WTC11 (cell line): ENCODE results near the gene SLITRK3. TPM values are rescaled to one million over a fixed set of nuclear protein-coding genes. Genes with fewer than 3 reads are reported as not detected.

ENCODE experiments used
- ATAC-seq: fragments of 200-7000 bp; cut with Tn5 transposase; 2 replicates; pipeline ENCODE4 v1.10.0; 2021; ENCODE audit warnings: mild to moderate bottlenecking, moderate library complexity
- CTCF ChIA-PET: fragments of 300-600 bp; sonication (Branson Sonifier 250); formaldehyde crosslinking; loops from one replicate; lab custom pipeline; 2021; ENCODE audit warnings: antibody characterized with exemption; lab: Charles Lee
- POLR2A ChIA-PET: fragments of 350-600 bp; sonication (Branson Sonifier 250); formaldehyde crosslinking; loops from one replicate; lab custom pipeline; 2021; ENCODE audit warnings: antibody characterized with exemption; lab: Charles Lee
- DNase-seq: peaks from one replicate; pipeline ENCODE4 v3.0.0; 2021; ENCODE audit warnings: low spot score
- H3K27ac Mint-ChIP-seq: 2 replicates; pipeline ENCODE4 v1.8.0; 2021; ENCODE audit warnings: mixed read lengths
- H3K27me3 Mint-ChIP-seq: 2 replicates; pipeline ENCODE4 v1.8.0; 2021; ENCODE audit warnings: low read depth, mild to moderate bottlenecking, moderate library complexity, mixed read lengths
- H3K36me3 Mint-ChIP-seq: 2 replicates; pipeline ENCODE4 v1.8.0; 2021; ENCODE audit warnings: mixed read lengths
- H3K4me1 Mint-ChIP-seq: 2 replicates; pipeline ENCODE4 v1.8.0; 2022; ENCODE audit warnings: mixed read lengths
- H3K4me3 Mint-ChIP-seq: 2 replicates; pipeline ENCODE4 v1.8.0; 2021; ENCODE audit warnings: mild to moderate bottlenecking, moderate library complexity, mixed read lengths
- H3K9me3 Mint-ChIP-seq: 2 replicates; pipeline ENCODE4 v1.8.0; 2021; ENCODE audit warnings: mixed read lengths
- AFF4 ChIP-seq: sonication (generic); formaldehyde crosslinking; IDR thresholded peaks from 2 replicates; pipeline ENCODE4 v1.8.1; 2023; ENCODE audit warnings: mild to moderate bottlenecking, missing genetic modification reagents, borderline replicate concordance
- AR ChIP-seq: fragments of 250-450 bp; sonication (Bioruptor Pico); IDR thresholded peaks from 2 replicates; pipeline ENCODE4 v1.9.0; 2021; ENCODE audit warnings: mild to moderate bottlenecking
- ATF6 ChIP-seq: sonication (generic); formaldehyde crosslinking; IDR thresholded peaks from 2 replicates; pipeline ENCODE4 v1.8.1; 2023; ENCODE audit warnings: mild to moderate bottlenecking, missing genetic modification reagents
- CBFB ChIP-seq: sonication (generic); formaldehyde crosslinking; IDR thresholded peaks from 2 replicates; pipeline ENCODE4 v1.8.1; 2022; ENCODE audit warnings: mild to moderate bottlenecking, low read depth, missing genetic modification reagents
- CDX4 ChIP-seq: fragments of 250-450 bp; sonication (Bioruptor Pico); IDR thresholded peaks from 2 replicates; pipeline ENCODE4 v1.9.0; 2021; ENCODE audit warnings: moderate library complexity, mild to moderate bottlenecking, inconsistent platforms, borderline replicate concordance
- CREB1 ChIP-seq: sonication (generic); formaldehyde crosslinking; IDR thresholded peaks from 2 replicates; pipeline ENCODE4 v1.8.0; 2023; ENCODE audit warnings: mild to moderate bottlenecking, missing genetic modification reagents
- CREM ChIP-seq: sonication (generic); formaldehyde crosslinking; IDR thresholded peaks from 2 replicates; pipeline ENCODE4 v1.8.1; 2022; ENCODE audit warnings: mild to moderate bottlenecking, missing genetic modification reagents, moderate library complexity
- E2F4 ChIP-seq: sonication (generic); formaldehyde crosslinking; IDR thresholded peaks from 2 replicates; pipeline ENCODE4 v1.8.1; 2022; ENCODE audit warnings: low read depth, mild to moderate bottlenecking, moderate library complexity, missing genetic modification reagents, borderline replicate concordance
- GTF2I ChIP-seq: fragments of 250-450 bp; sonication (Bioruptor Pico); conservative IDR thresholded peaks from 2 replicates; pipeline ENCODE4 v1.4.0; 2021; ENCODE audit warnings: mild to moderate bottlenecking
- IRF1 ChIP-seq: sonication (generic); formaldehyde crosslinking; IDR thresholded peaks from 2 replicates; pipeline ENCODE4 v1.8.0; 2023; ENCODE audit warnings: missing genetic modification reagents
- KAT7 ChIP-seq: sonication (generic); formaldehyde crosslinking; IDR thresholded peaks from 2 replicates; pipeline ENCODE4 v1.8.1; 2023; ENCODE audit warnings: missing genetic modification reagents, mild to moderate bottlenecking, borderline replicate concordance
- NR1H2 ChIP-seq: sonication (generic); formaldehyde crosslinking; IDR thresholded peaks from 2 replicates; pipeline ENCODE4 v1.9.0; 2021; ENCODE audit warnings: mild to moderate bottlenecking, moderate library complexity, missing genetic modification reagents
- USF2 ChIP-seq: sonication (generic); formaldehyde crosslinking; IDR thresholded peaks from 2 replicates; pipeline ENCODE4 v1.8.1; 2023; ENCODE audit warnings: mild to moderate bottlenecking, missing genetic modification reagents, moderate library complexity
- ZMAT4 ChIP-seq: fragments of 250-450 bp; sonication (Bioruptor Pico); IDR thresholded peaks from 2 replicates; pipeline ENCODE4 v1.9.0; 2021; ENCODE audit warnings: mild to moderate bottlenecking
- ZNF121 ChIP-seq: sonication (generic); formaldehyde crosslinking; IDR thresholded peaks from 2 replicates; pipeline ENCODE4 v1.8.0; 2023; ENCODE audit warnings: missing genetic modification reagents
- ZNF219 ChIP-seq: sonication (generic); formaldehyde crosslinking; IDR thresholded peaks from 2 replicates; pipeline ENCODE4 v1.8.0; 2023; ENCODE audit warnings: missing genetic modification reagents, mild to moderate bottlenecking, borderline replicate concordance
- ZNF263 ChIP-seq: sonication (generic); formaldehyde crosslinking; IDR thresholded peaks from 2 replicates; pipeline ENCODE4 v1.8.1; 2022; ENCODE audit warnings: low read depth, mild to moderate bottlenecking, moderate library complexity, missing genetic modification reagents
- ZSCAN18 ChIP-seq: fragments of 250-450 bp; sonication (Bioruptor Pico); IDR thresholded peaks from 2 replicates; pipeline ENCODE4 v2.1.2; 2022; ENCODE audit warnings: mild to moderate bottlenecking, moderate library complexity
- total RNA-seq: library from RNA; stranded (reverse); gene quantifications from 3 replicates; pipeline ENCODE4 v1.2.3, GENCODE V29; 2021

SLITRK3 gene
- total RNA-seq, 1 experiment from 2014 or later: 4.4 TPM

- POLR2A ChIA-PET: no interaction called here
- DNase-seq (no peak), ATAC-seq (no peak)
- CTCF ChIA-PET: interaction anchor here (5.3 kb wide), 1 partner anchor 15 kb away, joined by 53 read pairs; no protein-coding TSS in a partner anchor
- Mint-ChIP-seq H3K27ac (no peak overlapping the region), H3K36me3 (peaks cover 11% of the 10 kb centered on the region), H3K9me3 (no peaks in the 10 kb centered on the region; the same call in 1 of the 2 replicates), H3K4me1 (peaks cover 29% of the 10 kb centered on the region), H3K4me3 (peak overlapping the region; percentile 86), H3K27me3 (peaks cover 30% of the 10 kb centered on the region)
- TF ChIP-seq ZNF263 (no peak), ZNF219 (CRISPR knock-in tag) (no peak), CREM (CRISPR knock-in tag) (no peak), ZMAT4 (no peak), E2F4 (CRISPR knock-in tag) (no peak), IRF1 (no peak), ATF6 (CRISPR knock-in tag) (no peak), AFF4 (CRISPR knock-in tag) (no peak), CREB1 (no peak), GTF2I (no peak), CDX4 (no peak), CBFB (CRISPR knock-in tag) (no peak), ZNF121 (CRISPR knock-in tag) (no peak), AR (no peak), USF2 (CRISPR knock-in tag) (no peak), KAT7 (CRISPR knock-in tag) (no peak), ZSCAN18 (no peak), NR1H2 (CRISPR knock-in tag) (no peak)
Measured at GRCh38 chr3:165191491-165191890, 4.7 kb downstream of the SLITRK3 start.
